Neural progenitor cell (in vitro differentiated cells): ENCODE results near the gene TMEM121B. TPM values are rescaled to one million over a fixed set of nuclear protein-coding genes. Genes with fewer than 3 reads are reported as not detected.

Source experiments
- DNase-seq: peaks from one replicate; pipeline ENCODE4 v3.0.0-alpha.2; 2016; ENCODE audit warnings: low spot score
- H2AFZ ChIP-seq: fragments of 200-600 bp; sonication (generic); replicated peaks from 2 replicates; pipeline ENCODE4 v1.6.1; 2016; ENCODE audit warnings: antibody characterized with exemption
- H3F3A ChIP-seq: fragments of 200-600 bp; sonication (generic); 2 replicates; pipeline ENCODE4 v1.6.1; 2016; ENCODE audit warnings: antibody characterized with exemption, low read depth
- H3K27ac ChIP-seq: fragments of 200-600 bp; sonication (generic); 2 replicates; pipeline ENCODE4 v1.5.1; 2016; ENCODE audit warnings: mild to moderate bottlenecking
- H3K27me3 ChIP-seq: fragments of 200-600 bp; sonication (generic); 2 replicates; pipeline ENCODE4 v1.6.1; 2016; ENCODE audit warnings: mild to moderate bottlenecking, moderate library complexity
- H3K36me3 ChIP-seq: fragments of 200-600 bp; sonication (generic); 2 replicates; pipeline ENCODE4 v1.5.1; 2016
- H3K4me1 ChIP-seq: fragments of 200-600 bp; sonication (generic); 2 replicates; pipeline ENCODE4 v1.6.1; 2016; ENCODE audit warnings: mixed run types
- H3K4me2 ChIP-seq: fragments of 200-600 bp; sonication (generic); 2 replicates; pipeline ENCODE4 v1.6.1; 2016
- H3K4me3 ChIP-seq: fragments of 200-600 bp; sonication (generic); 2 replicates; pipeline ENCODE4 v1.5.1; 2016
- H3K79me2 ChIP-seq: fragments of 200-600 bp; sonication (generic); 2 replicates; pipeline ENCODE4 v1.6.1; 2016; ENCODE audit warnings: low read depth
- H3K9ac ChIP-seq: fragments of 200-600 bp; sonication (generic); 2 replicates; pipeline ENCODE4 v1.6.1; 2016
- H3K9me3 ChIP-seq: fragments of 200-600 bp; sonication (generic); 2 replicates; pipeline ENCODE4 v1.5.1; 2016; ENCODE audit warnings: low read depth
- H4K20me1 ChIP-seq: fragments of 200-600 bp; sonication (generic); 2 replicates; pipeline ENCODE4 v1.6.1; 2016; ENCODE audit warnings: low read depth
- H3K27ac Mint-ChIP-seq: 3 replicates; pipeline ENCODE4 v1.8.0; 2021; ENCODE audit warnings: mixed read lengths
- H3K27me3 Mint-ChIP-seq: 2 replicates; pipeline ENCODE4 v1.8.0; 2022; ENCODE audit warnings: low read depth, mild to moderate bottlenecking, inconsistent platforms, moderate library complexity, mixed read lengths; ENCODE audit not compliant: insufficient read depth
- H3K36me3 Mint-ChIP-seq: 3 replicates; pipeline ENCODE4 v1.8.0; 2021; ENCODE audit warnings: mixed read lengths
- H3K4me1 Mint-ChIP-seq: 3 replicates; pipeline ENCODE4 v1.8.0; 2021; ENCODE audit warnings: mixed read lengths
- H3K4me3 Mint-ChIP-seq: 3 replicates; pipeline ENCODE4 v1.8.0; 2021; ENCODE audit warnings: mild to moderate bottlenecking, moderate library complexity, mixed read lengths
- H3K9me3 Mint-ChIP-seq: 3 replicates; pipeline ENCODE4 v1.8.0; 2020; ENCODE audit warnings: mixed read lengths
- EZH2 ChIP-seq: fragments of 200-600 bp; sonication (generic); IDR thresholded peaks from 2 replicates; pipeline ENCODE4 v1.6.1; 2017; ENCODE audit warnings: antibody characterized with exemption, mild to moderate bottlenecking, moderate library complexity
- EZH2phosphoT487 ChIP-seq: fragments of 200-600 bp; sonication (generic); IDR thresholded peaks from 2 replicates; pipeline ENCODE4 v1.6.1; 2017; ENCODE audit warnings: antibody characterized with exemption
- total RNA-seq: library from RNA; depleted of rRNA; stranded (reverse); fragments of >200 nt; gene quantifications from 2 replicates; pipeline ENCODE4 v1.2.3, GENCODE V29; 2015; ENCODE audit warnings: low replicate concordance
- TF ChIP-seq, protein P1 (sequence below): fragments of 200-600 bp; sonication (generic); IDR thresholded peaks from 2 replicates; pipeline ENCODE4 v1.5.1; 2017; ENCODE audit warnings: antibody characterized with exemption, mild to moderate bottlenecking

TMEM121B gene
- total RNA-seq, 1 donor from 2014 or later = 2.8 TPM

DNA sequence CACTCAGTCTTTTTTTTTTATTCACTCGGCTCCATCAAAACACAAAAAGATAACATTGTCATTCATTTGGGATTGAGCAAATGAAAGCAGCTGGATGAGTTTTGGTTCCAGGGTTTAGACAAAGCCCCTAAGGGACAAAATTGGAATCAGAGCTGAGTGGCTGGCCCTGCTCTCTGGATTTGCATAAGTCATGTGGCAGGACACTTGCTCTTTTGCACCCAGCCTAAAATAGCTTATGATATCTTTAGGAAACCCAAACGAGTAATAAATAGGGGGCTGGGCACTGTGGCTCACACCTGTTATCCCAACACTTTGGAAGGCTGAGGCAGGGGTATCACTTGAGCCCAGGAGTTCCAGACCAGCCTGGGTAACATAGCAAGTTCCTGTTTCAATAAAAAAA lies 11.0 kb upstream of the TMEM121B start:
- peaks cover 4% of the 10 kb centered on the region for H4K20me1 ChIP-seq
- Mint-ChIP-seq H3K4me3 (no peak overlapping the region), H3K27ac (no peak overlapping the region), H3K9me3 (no peaks in the 10 kb centered on the region), H3K27me3 (peaks cover 9% of the 10 kb centered on the region), H3K36me3 (peaks cover 8% of the 10 kb centered on the region), H3K4me1 (peaks cover 15% of the 10 kb centered on the region)
- H3F3A ChIP-seq = peaks cover 8% of the 10 kb centered on the region
- no peaks in the 10 kb centered on the region for H3K27me3 ChIP-seq
- H3K4me2 ChIP-seq = no peak overlapping the region
- no peak overlapping the region for H2AFZ ChIP-seq
- no peak overlapping the region for H3K9ac ChIP-seq
- no peaks in the 10 kb centered on the region for H3K79me2 ChIP-seq
- H3K36me3 ChIP-seq = no peaks in the 10 kb centered on the region
- DNase-seq = no peak
- H3K9me3 ChIP-seq = no peaks in the 10 kb centered on the region
- TF ChIP-seq EZH2 = no peak
- TF ChIP-seq EZH2phosphoT487 = no peak
- TF ChIP-seq, protein P1, sequence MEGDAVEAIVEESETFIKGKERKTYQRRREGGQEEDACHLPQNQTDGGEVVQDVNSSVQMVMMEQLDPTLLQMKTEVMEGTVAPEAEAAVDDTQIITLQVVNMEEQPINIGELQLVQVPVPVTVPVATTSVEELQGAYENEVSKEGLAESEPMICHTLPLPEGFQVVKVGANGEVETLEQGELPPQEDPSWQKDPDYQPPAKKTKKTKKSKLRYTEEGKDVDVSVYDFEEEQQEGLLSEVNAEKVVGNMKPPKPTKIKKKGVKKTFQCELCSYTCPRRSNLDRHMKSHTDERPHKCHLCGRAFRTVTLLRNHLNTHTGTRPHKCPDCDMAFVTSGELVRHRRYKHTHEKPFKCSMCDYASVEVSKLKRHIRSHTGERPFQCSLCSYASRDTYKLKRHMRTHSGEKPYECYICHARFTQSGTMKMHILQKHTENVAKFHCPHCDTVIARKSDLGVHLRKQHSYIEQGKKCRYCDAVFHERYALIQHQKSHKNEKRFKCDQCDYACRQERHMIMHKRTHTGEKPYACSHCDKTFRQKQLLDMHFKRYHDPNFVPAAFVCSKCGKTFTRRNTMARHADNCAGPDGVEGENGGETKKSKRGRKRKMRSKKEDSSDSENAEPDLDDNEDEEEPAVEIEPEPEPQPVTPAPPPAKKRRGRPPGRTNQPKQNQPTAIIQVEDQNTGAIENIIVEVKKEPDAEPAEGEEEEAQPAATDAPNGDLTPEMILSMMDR = no peak
- no peak overlapping the region for H3K4me3 ChIP-seq
- H3K27ac ChIP-seq = no peak overlapping the region
- H3K4me1 ChIP-seq = peaks cover 8% of the 10 kb centered on the region

DNA sequence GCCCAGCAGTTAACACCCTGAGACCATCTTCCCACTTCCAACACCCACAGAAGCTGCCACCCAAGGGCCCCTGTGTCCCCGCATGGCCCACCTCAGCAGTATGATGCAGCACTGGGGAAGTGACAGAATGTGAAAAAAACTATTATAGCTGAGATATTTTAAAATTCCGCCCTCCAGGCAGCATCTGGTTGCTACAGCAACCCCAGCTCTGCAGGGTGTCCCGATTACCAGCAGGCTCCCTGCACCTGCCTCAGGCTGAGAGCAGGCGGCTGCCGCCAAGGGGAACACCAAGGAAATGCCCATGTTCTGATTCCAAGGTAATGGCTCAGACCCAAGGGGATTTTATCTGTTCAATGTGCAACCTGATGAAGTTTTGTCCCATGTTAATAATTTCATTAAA lies 10.5 kb upstream of the TMEM121B start:
- H3K36me3 ChIP-seq = no peaks in the 10 kb centered on the region
- H3K27me3 Mint-ChIP-seq = peaks cover 9% of the 10 kb centered on the region
- peaks cover 8% of the 10 kb centered on the region for H3F3A ChIP-seq
- H3K79me2 ChIP-seq = no peaks in the 10 kb centered on the region
- no peak overlapping the region for H3K4me3 Mint-ChIP-seq
- no peak overlapping the region for H3K9ac ChIP-seq
- TF ChIP-seq, protein P1 = peak; percentile 29
- TF ChIP-seq EZH2phosphoT487 = no peak
- no peaks in the 10 kb centered on the region for H3K9me3 Mint-ChIP-seq
- peaks cover 8% of the 10 kb centered on the region for H3K4me1 ChIP-seq
- H3K27ac ChIP-seq = no peak overlapping the region
- H3K4me1 Mint-ChIP-seq = peaks cover 15% of the 10 kb centered on the region
- H3K27ac Mint-ChIP-seq = no peak overlapping the region
- H3K4me3 ChIP-seq = no peak overlapping the region
- H3K27me3 ChIP-seq = no peaks in the 10 kb centered on the region
- DNase-seq = peak; percentile 65
- no peaks in the 10 kb centered on the region for H4K20me1 ChIP-seq
- H3K9me3 ChIP-seq = no peaks in the 10 kb centered on the region
- peaks cover 5% of the 10 kb centered on the region for H3K36me3 Mint-ChIP-seq
- no peak overlapping the region for H2AFZ ChIP-seq
- H3K4me2 ChIP-seq = no peak overlapping the region

DNA sequence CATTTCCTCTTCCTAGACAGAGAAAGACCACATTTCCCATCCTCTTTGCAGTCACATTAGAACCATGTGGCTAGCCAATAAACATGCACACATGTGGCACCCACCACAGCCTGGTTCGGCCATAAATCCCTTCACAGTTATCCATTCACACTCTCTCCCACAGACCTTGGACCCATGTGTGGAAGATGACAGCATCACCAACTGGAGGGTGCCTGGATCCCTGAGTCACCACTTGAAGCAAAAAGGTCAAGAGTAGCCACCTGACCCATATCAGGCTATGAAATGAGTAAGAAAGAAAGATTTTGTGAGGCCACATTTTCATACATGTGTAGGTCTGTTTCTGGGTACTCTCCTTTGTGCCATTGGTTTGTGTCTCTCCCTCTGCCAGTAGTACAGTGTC lies 9.0 kb upstream of the TMEM121B start:
- Mint-ChIP-seq H3K9me3 (no peaks in the 10 kb centered on the region), H3K27me3 (peaks cover 9% of the 10 kb centered on the region), H3K4me3 (no peak overlapping the region), H3K36me3 (peaks cover 3% of the 10 kb centered on the region), H3K27ac (no peak overlapping the region), H3K4me1 (peaks cover 15% of the 10 kb centered on the region)
- Histone ChIP-seq H3K27ac (no peak overlapping the region), H3K4me2 (no peak overlapping the region), H3K9me3 (no peaks in the 10 kb centered on the region), H3K4me3 (no peak overlapping the region), H3K9ac (no peak overlapping the region), H3K36me3 (no peaks in the 10 kb centered on the region), H3K4me1 (peaks cover 8% of the 10 kb centered on the region), H3K79me2 (no peaks in the 10 kb centered on the region), H3K27me3 (no peaks in the 10 kb centered on the region), H3F3A (peaks cover 8% of the 10 kb centered on the region), H4K20me1 (no peaks in the 10 kb centered on the region), H2AFZ (no peak overlapping the region)
- TF ChIP-seq EZH2phosphoT487 (no peak), EZH2 (no peak)
- TF ChIP-seq, protein P1 = no peak
- no peak for DNase-seq
